ENCODE data around the gene HSDL1.
A peak's percentile ranks its signal among the peaks of the same experiment; 100 is the strongest.

HSDL1 gene

DNA sequence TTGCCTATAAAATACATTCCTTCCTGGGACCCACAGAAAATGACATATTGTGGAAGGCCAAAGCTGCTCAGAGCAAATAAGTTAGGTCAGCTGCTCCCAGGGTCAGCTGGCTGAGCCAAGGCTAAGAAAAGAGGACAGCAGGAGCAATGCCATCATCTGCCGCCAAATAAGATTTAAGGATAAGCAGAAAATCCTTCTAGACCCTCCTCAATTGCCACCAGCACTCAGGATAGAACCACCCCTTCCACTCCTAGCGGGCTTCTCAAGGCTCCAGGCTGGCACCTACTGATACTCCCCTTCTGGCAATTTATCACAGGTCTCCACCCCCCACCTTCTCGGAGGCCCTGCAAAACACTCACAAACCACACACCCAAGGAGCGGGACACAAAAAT lies 51.1 kb downstream of the HSDL1 start:
- 0 out of 2 replicates have a peak, but pooled peaks cover 3% of the 10 kb centered on the region for H4K20me1 ChIP-seq (ENCODE audit: insufficient read depth, low read length)

DNA sequence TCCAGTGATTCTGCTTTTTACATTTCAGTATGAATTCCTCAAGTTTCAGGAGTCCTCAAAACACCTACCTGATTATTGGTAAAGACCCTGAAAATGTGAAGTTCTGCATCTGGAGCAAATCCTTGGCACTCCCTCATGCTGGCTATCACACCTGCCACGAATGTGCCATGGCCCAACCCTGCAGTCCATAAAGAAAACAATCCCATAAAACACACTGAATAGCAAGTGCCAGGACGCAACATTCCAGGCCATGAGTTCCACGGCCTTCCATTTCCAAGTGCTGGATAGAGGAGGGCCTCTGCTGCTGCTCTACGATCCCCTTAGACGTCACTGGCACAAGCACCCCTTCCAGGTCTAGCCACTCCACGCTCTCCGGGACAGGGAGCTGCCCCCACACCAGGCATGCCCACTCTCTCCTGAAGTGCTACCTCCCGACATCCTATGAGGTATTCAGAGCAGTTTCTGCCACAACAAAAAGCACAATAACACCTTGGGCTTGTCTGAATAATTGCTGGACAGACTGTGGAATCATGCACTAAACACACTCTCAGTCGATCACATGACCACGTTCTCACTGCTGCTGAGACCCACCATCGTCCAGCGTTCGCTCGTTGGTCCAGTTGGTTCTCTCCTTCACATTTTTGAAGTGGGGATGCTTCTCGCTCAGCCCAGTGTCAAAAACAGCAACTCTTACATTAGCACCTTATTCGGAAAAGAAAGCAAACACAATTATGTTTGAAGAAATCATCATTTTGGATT lies 51.7 kb downstream of the HSDL1 start:
- no peaks in the 10 kb centered on the region for H3K27me3 ChIP-seq (ENCODE audit: insufficient read depth, low read length, poor library complexity)
- no peaks in the 10 kb centered on the region for H3K9me3 ChIP-seq (ENCODE audit: insufficient read depth, low read length, severe bottlenecking)
- H3K4me3 ChIP-seq (ENCODE audit: low read depth in 1 of 2, low read length in 2 of 2), result no peak overlapping the region
- H3K36me3 ChIP-seq (ENCODE audit: insufficient read depth, low read length), result peaks cover 88% of the 10 kb centered on the region
- peaks cover 56% of the 10 kb centered on the region for H3K4me1 ChIP-seq (ENCODE audit: insufficient read depth, low read length)
- DNase-seq (no peak), ATAC-seq (ENCODE audit: insufficient read depth, low read depth) (no peak)
- TF ChIP-seq, protein P1, sequence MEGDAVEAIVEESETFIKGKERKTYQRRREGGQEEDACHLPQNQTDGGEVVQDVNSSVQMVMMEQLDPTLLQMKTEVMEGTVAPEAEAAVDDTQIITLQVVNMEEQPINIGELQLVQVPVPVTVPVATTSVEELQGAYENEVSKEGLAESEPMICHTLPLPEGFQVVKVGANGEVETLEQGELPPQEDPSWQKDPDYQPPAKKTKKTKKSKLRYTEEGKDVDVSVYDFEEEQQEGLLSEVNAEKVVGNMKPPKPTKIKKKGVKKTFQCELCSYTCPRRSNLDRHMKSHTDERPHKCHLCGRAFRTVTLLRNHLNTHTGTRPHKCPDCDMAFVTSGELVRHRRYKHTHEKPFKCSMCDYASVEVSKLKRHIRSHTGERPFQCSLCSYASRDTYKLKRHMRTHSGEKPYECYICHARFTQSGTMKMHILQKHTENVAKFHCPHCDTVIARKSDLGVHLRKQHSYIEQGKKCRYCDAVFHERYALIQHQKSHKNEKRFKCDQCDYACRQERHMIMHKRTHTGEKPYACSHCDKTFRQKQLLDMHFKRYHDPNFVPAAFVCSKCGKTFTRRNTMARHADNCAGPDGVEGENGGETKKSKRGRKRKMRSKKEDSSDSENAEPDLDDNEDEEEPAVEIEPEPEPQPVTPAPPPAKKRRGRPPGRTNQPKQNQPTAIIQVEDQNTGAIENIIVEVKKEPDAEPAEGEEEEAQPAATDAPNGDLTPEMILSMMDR (IDR thresholded peaks at IDR 0.05; ENCODE audit: borderline replicate concordance, extremely low read depth, low read length, poor library complexity, severe bottlenecking), result no peak
- TF ChIP-seq EZH2 (IDR thresholded peaks at IDR 0.05; ENCODE audit: borderline replicate concordance, low read depth, low read length, severe bottlenecking), result no peak
- no peak overlapping the region for H2AFZ ChIP-seq (ENCODE audit: low read depth, low read length)
- H3K4me2 ChIP-seq (ENCODE audit: insufficient read depth, low read length), result no peak overlapping the region
- H3K79me2 ChIP-seq (ENCODE audit: insufficient read depth, low read length), result peaks cover 50% of the 10 kb centered on the region
- H3K27ac ChIP-seq (ENCODE audit: low read length), result peak overlapping the region; percentile 41
- H3K9ac ChIP-seq (ENCODE audit: low read depth, low read length), result no peak overlapping the region
- H4K20me1 ChIP-seq (ENCODE audit: insufficient read depth, low read length), result 0 out of 2 replicates have a peak, but pooled peaks cover 3% of the 10 kb centered on the region

More for the DNA sequence above, 51.1 kb downstream of the HSDL1 start:
- no peak overlapping the region for H3K4me3 ChIP-seq (ENCODE audit: low read depth in 1 of 2, low read length in 2 of 2)
- peaks cover 54% of the 10 kb centered on the region for H3K79me2 ChIP-seq (ENCODE audit: insufficient read depth, low read length)
- H3K9me3 ChIP-seq (ENCODE audit: insufficient read depth, low read length, severe bottlenecking), result no peaks in the 10 kb centered on the region
- no peak overlapping the region for H2AFZ ChIP-seq (ENCODE audit: low read depth, low read length)
- ATAC-seq (ENCODE audit: insufficient read depth, low read depth), result no peak
- DNase-seq, result no peak
- no peak overlapping the region for H3K9ac ChIP-seq (ENCODE audit: low read depth, low read length)
- no peak overlapping the region; the same call in none of the 2 replicates for H3K27ac ChIP-seq (ENCODE audit: low read length)
- TF ChIP-seq EZH2 (IDR thresholded peaks at IDR 0.05; ENCODE audit: borderline replicate concordance, low read depth, low read length, severe bottlenecking), result no peak
- TF ChIP-seq, protein P1 (IDR thresholded peaks at IDR 0.05; ENCODE audit: borderline replicate concordance, extremely low read depth, low read length, poor library complexity, severe bottlenecking), result no peak
- H3K36me3 ChIP-seq (ENCODE audit: insufficient read depth, low read length), result peaks cover 91% of the 10 kb centered on the region
- no peaks in the 10 kb centered on the region for H3K27me3 ChIP-seq (ENCODE audit: insufficient read depth, low read length, poor library complexity)
- no peak overlapping the region for H3K4me2 ChIP-seq (ENCODE audit: insufficient read depth, low read length)
- H3K4me1 ChIP-seq (ENCODE audit: insufficient read depth, low read length), result peaks cover 51% of the 10 kb centered on the region

DNA sequence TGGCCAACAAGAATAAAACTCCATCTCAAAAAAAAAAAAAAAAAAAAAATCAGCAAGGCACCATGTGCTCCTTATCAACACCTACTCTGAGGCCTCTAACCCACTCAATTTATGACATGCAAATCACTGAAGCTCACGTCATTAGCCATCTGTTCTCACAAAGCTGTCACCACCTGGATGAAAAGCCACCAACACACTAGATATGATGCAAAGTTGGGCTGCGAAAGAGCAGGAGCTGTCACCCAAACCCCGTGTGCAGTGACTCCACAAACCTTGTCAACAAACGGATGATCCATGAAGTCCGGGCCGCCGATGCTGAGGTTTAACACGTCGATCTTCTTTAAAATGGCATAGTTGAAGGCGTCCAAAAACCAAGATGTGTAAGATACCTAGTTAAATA lies 53.5 kb downstream of the HSDL1 start:
- Histone ChIP-seq H3K27me3 (ENCODE audit: insufficient read depth, low read length, poor library complexity) (no peaks in the 10 kb centered on the region), H3K27ac (ENCODE audit: low read length) (peak overlapping the region; percentile 99), H3K4me1 (ENCODE audit: insufficient read depth, low read length) (peaks cover 75% of the 10 kb centered on the region), H4K20me1 (ENCODE audit: insufficient read depth, low read length) (0 out of 2 replicates have a peak, but pooled peaks cover 3% of the 10 kb centered on the region), H2AFZ (ENCODE audit: low read depth, low read length) (no peak overlapping the region), H3K79me2 (ENCODE audit: insufficient read depth, low read length) (peaks cover 40% of the 10 kb centered on the region), H3K4me2 (ENCODE audit: insufficient read depth, low read length) (no peak overlapping the region), H3K9ac (ENCODE audit: low read depth, low read length) (no peak overlapping the region), H3K9me3 (ENCODE audit: insufficient read depth, low read length, severe bottlenecking) (no peaks in the 10 kb centered on the region), H3K4me3 (ENCODE audit: low read depth in 1 of 2, low read length in 2 of 2) (no peak overlapping the region), H3K36me3 (ENCODE audit: insufficient read depth, low read length) (peaks cover 81% of the 10 kb centered on the region)
- no peak for TF ChIP-seq EZH2 (IDR thresholded peaks at IDR 0.05; ENCODE audit: borderline replicate concordance, low read depth, low read length, severe bottlenecking)
- TF ChIP-seq, protein P1 (IDR thresholded peaks at IDR 0.05; ENCODE audit: borderline replicate concordance, extremely low read depth, low read length, poor library complexity, severe bottlenecking), result no peak
- DNase-seq (no peak), ATAC-seq (ENCODE audit: insufficient read depth, low read depth) (no peak)
